IPS DF 19.7 (cell line): ENCODE results near the gene CALN1.
"Not testable (repeated sequence)": the region's sequence is repeated elsewhere in the genome, so short reads cannot be mapped to it uniquely, and the experiment has no call there.

Experiments
- DNase-seq: peaks from one replicate; pipeline ENCODE4 v3.0.0-alpha.2; 2013; ENCODE audit warnings: low read depth, low spot score

Gene CALN1

GRCh38 chr7:72098807-72099580 is 313.1 kb downstream of the CALN1 start:
- DNase-seq = no peak

GRCh38 chr7:72097226-72097625 is 314.9 kb downstream of the CALN1 start:
- no peak for DNase-seq

- DNase-seq = no peak
Measured at GRCh38 chr7:72092769-72093168, 319.4 kb downstream of the CALN1 start.

- no peak for DNase-seq
Measured at GRCh38 chr7:72087926-72088325, 324.2 kb downstream of the CALN1 start.

- DNase-seq = no peak
Measured at GRCh38 chr7:72080865-72081510, 331.1 kb downstream of the CALN1 start.

GRCh38 chr7:72080341-72080766 is 331.8 kb downstream of the CALN1 start:
- DNase-seq = no peak

- DNase-seq = no peak
Measured at GRCh38 chr7:72078856-72079255, 333.3 kb downstream of the CALN1 start.

GRCh38 chr7:72078301-72078700 is 333.8 kb downstream of the CALN1 start:
- no peak for DNase-seq

GRCh38 chr7:72077786-72078185 is 334.4 kb downstream of the CALN1 start:
- no peak for DNase-seq

- DNase-seq = no peak
Measured at GRCh38 chr7:72072901-72073300, 339.2 kb downstream of the CALN1 start.

- DNase-seq = peak; percentile 1
Measured at GRCh38 chr7:72069263-72069662, 342.9 kb downstream of the CALN1 start.

- not testable (repeated sequence) for DNase-seq
Measured at GRCh38 chr7:72065764-72066163, 346.4 kb downstream of the CALN1 start.

- DNase-seq = no peak
Measured at GRCh38 chr7:72064916-72065315, 347.2 kb downstream of the CALN1 start.

- DNase-seq = no peak
Measured at GRCh38 chr7:72063330-72063729, 348.8 kb downstream of the CALN1 start.

- no peak for DNase-seq
Measured at GRCh38 chr7:72062666-72063065, 349.5 kb downstream of the CALN1 start.

GRCh38 chr7:72059925-72060324 is 352.2 kb downstream of the CALN1 start:
- DNase-seq = no peak

GRCh38 chr7:72058579-72058978 is 353.6 kb downstream of the CALN1 start:
- no peak for DNase-seq

- no peak for DNase-seq
Measured at GRCh38 chr7:72057796-72058195, 354.3 kb downstream of the CALN1 start.

- DNase-seq = no peak
Measured at GRCh38 chr7:72057231-72057630, 354.9 kb downstream of the CALN1 start.

GRCh38 chr7:72055426-72055825 is 356.7 kb downstream of the CALN1 start:
- no peak for DNase-seq

- DNase-seq = no peak
Measured at GRCh38 chr7:72053292-72053691, 358.8 kb downstream of the CALN1 start.

GRCh38 chr7:72048420-72048819 is 363.7 kb downstream of the CALN1 start:
- DNase-seq = no peak

GRCh38 chr7:72042855-72043254 is 369.3 kb downstream of the CALN1 start:
- no peak for DNase-seq
